ENCODE data around the gene FGF7. TPM values are rescaled to one million over a fixed set of nuclear protein-coding genes. Genes with fewer than 3 reads are reported as not detected.
"Not testable (repeated sequence)": the region's sequence is repeated elsewhere in the genome, so short reads cannot be mapped to it uniquely, and the experiment has no call there.

The FGF7 gene
- total RNA-seq, 2 donors from 2014 or later, result 125 to 183 TPM

GRCh38 chr15:49478021-49478420, 55.0 kb downstream of the FGF7 start:
- intact Hi-C loops (cut with DNase I), result not testable (repeated sequence)

GRCh38 chr15:49478982-49479381, 55.9 kb downstream of the FGF7 start:
- DNase-seq (ENCODE audit: low spot score); intact Hi-C loops (cut with DNase I): not testable (repeated sequence)

More at GRCh38 chr15:49478021-49478420, 55.0 kb downstream of the FGF7 start:
- DNase-seq (ENCODE audit: low spot score), result not testable (repeated sequence)

GRCh38 chr15:49485401-49485800, 62.4 kb downstream of the FGF7 start:
- DNase-seq (ENCODE audit: low spot score), result not testable (repeated sequence)

GRCh38 chr15:49490966-49491365, 67.9 kb downstream of the FGF7 start:
- intact Hi-C loops (cut with DNase I), result no loop called here
- DNase-seq (ENCODE audit: low spot score), result no peak

More at GRCh38 chr15:49485401-49485800, 62.4 kb downstream of the FGF7 start:
- intact Hi-C loops (cut with DNase I), result not testable (repeated sequence)

GRCh38 chr15:49492151-49492550, 69.1 kb downstream of the FGF7 start:
- intact Hi-C loops (cut with DNase I), result no loop called here
- no peak for DNase-seq (ENCODE audit: low spot score)

GRCh38 chr15:49492830-49493229, 69.8 kb downstream of the FGF7 start:
- intact Hi-C loops (cut with DNase I), result no loop called here

GRCh38 chr15:49494842-49495241, 71.8 kb downstream of the FGF7 start:
- intact Hi-C loops (cut with DNase I), result no loop called here
- no peak for DNase-seq (ENCODE audit: low spot score)

More at GRCh38 chr15:49492830-49493229, 69.8 kb downstream of the FGF7 start:
- no peak for DNase-seq (ENCODE audit: low spot score)

- DNase-seq (ENCODE audit: low spot score), result no peak
- intact Hi-C loops (cut with DNase I), result no loop called here
These were observed 73.1 kb downstream of the FGF7 start for GRCh38 chr15:49495993-49496753.

- no peak for DNase-seq (ENCODE audit: low spot score)
- intact Hi-C loops (cut with DNase I), result no loop called here
These were observed 78.5 kb downstream of the FGF7 start for GRCh38 chr15:49501586-49501985.

- intact Hi-C loops (cut with DNase I), result no loop called here
- DNase-seq (ENCODE audit: low spot score), result no peak
These were observed 83.3 kb downstream of the FGF7 start for GRCh38 chr15:49506341-49506740.

- DNase-seq (ENCODE audit: low spot score), result no peak
- intact Hi-C loops (cut with DNase I), result no loop called here
These were observed 84.2 kb downstream of the FGF7 start for GRCh38 chr15:49507261-49507660.

GRCh38 chr15:49512739-49513138, 89.7 kb downstream of the FGF7 start:
- DNase-seq (ENCODE audit: low spot score); intact Hi-C loops (cut with DNase I): not testable (repeated sequence)

GRCh38 chr15:49521802-49522201, 98.8 kb downstream of the FGF7 start:
- no peak for DNase-seq (ENCODE audit: low spot score)
- intact Hi-C loops (cut with DNase I), result no loop called here

- intact Hi-C loops (cut with DNase I), result no loop called here
- no peak for DNase-seq (ENCODE audit: low spot score)
These were observed 105.2 kb downstream of the FGF7 start for GRCh38 chr15:49528289-49528688.

GRCh38 chr15:49530092-49530491, 107.0 kb downstream of the FGF7 start:
- DNase-seq (ENCODE audit: low spot score), result no peak
- intact Hi-C loops (cut with DNase I), result no loop called here

Other genes starting within 250 kb of the FGF7 start
- gene FAM227B, start 197.6 kb downstream of the FGF7 start, total RNA-seq, result 1 to 10 TPM; 3.9 to 8.0 TPM
- 10 to 100 TPM; 45.2 to 49.1 TPM for gene DTWD1, start 197.8 kb downstream of the FGF7 start, total RNA-seq

All from posterior vena cava (tissue), 2 donors.